CD8-positive, alpha-beta memory T cell (primary cell): ENCODE data around the gene MAGI2. TPM values are rescaled to one million over a fixed set of nuclear protein-coding genes. Genes with fewer than 3 reads are reported as not detected.

ENCODE experiments used
- CTCF ChIA-PET: fragments of 350-600 bp; sonication (Branson Sonifier 250); formaldehyde crosslinking; loops from one replicate; lab custom pipeline; 2021; ENCODE audit warnings: antibody characterized with exemption; lab: Charles Lee
- POLR2A ChIA-PET: fragments of 350-600 bp; sonication (Branson Sonifier 250); formaldehyde crosslinking; loops from one replicate; lab custom pipeline; 2021; ENCODE audit warnings: antibody characterized with exemption; lab: Charles Lee
- DNase-seq, 5 donors: peaks; one replicate each; pipeline versions ENCODE4 v3.0.0 to v3.0.0-alpha.2; 2020 to 2022; ENCODE audit warnings: mixed read lengths in 1 of 5
- H3K27ac ChIP-seq: one replicate; pipeline ENCODE4 v1.7.0; 2013; ENCODE audit warnings: low read depth, mild to moderate bottlenecking, low read length, moderate library complexity
- H3K27me3 ChIP-seq: 2 replicates; pipeline ENCODE4 v1.7.0; 2013; ENCODE audit warnings: low read length, mild to moderate bottlenecking; ENCODE audit not compliant: insufficient read depth, poor library complexity, severe bottlenecking
- H3K36me3 ChIP-seq: 2 replicates; pipeline ENCODE4 v1.7.0; 2013; ENCODE audit warnings: mild to moderate bottlenecking, low read length, moderate library complexity; ENCODE audit not compliant: insufficient read depth
- H3K4me1 ChIP-seq: 2 replicates; pipeline ENCODE4 v1.7.0; 2013; ENCODE audit warnings: mild to moderate bottlenecking, low read length, moderate library complexity; ENCODE audit not compliant: insufficient read depth
- H3K4me3 ChIP-seq: 2 replicates; pipeline ENCODE4 v1.7.0; 2013; ENCODE audit warnings: mild to moderate bottlenecking, low read length
- H3K9me3 ChIP-seq: 2 replicates; pipeline ENCODE4 v1.7.0; 2013; ENCODE audit warnings: mild to moderate bottlenecking, low read length
- H3K27ac Mint-ChIP-seq, 8 donors: one replicate each; pipeline ENCODE4 v1.8.0; 2020 to 2021; ENCODE audit warnings: mixed read lengths in 8 of 8, mild to moderate bottlenecking in 6 of 8, inconsistent platforms in 3 of 8, moderate library complexity in 3 of 8
- H3K27me3 Mint-ChIP-seq, 2 donors: one replicate each; pipeline ENCODE4 v1.8.0; 2020 to 2021; ENCODE audit warnings: mixed read lengths in 2 of 2, mild to moderate bottlenecking in 1 of 2, moderate library complexity in 1 of 2
- H3K36me3 Mint-ChIP-seq, 3 donors: one replicate each; pipeline ENCODE4 v1.8.0; 2020 to 2021; ENCODE audit warnings: mixed read lengths in 3 of 3, inconsistent platforms in 1 of 3, mild to moderate bottlenecking in 1 of 3
- H3K4me1 Mint-ChIP-seq, 3 donors: one replicate each; pipeline ENCODE4 v1.8.0; 2020 to 2021; ENCODE audit warnings: mixed read lengths in 3 of 3, inconsistent platforms in 1 of 3, mild to moderate bottlenecking in 1 of 3
- H3K4me3 Mint-ChIP-seq, 7 donors: one replicate each; pipeline ENCODE4 v1.8.0; 2020 to 2021; ENCODE audit warnings: mixed read lengths in 7 of 7, mild to moderate bottlenecking in 6 of 7, moderate library complexity in 4 of 7, inconsistent platforms in 2 of 7
- H3K9me3 Mint-ChIP-seq, 5 donors: one replicate each; pipeline ENCODE4 v1.8.0; 2020 to 2022; ENCODE audit warnings: mixed read lengths in 5 of 5, mild to moderate bottlenecking in 3 of 5, moderate library complexity in 2 of 5, inconsistent platforms in 1 of 5
- polyA plus RNA-seq: library from polyadenylated mRNA; unstranded; fragments of 300-500 nt; fragmentation: Illumina TruSeq; gene quantifications from one replicate; pipeline ENCODE4 v1.2.3, GENCODE V29; 2021
- total RNA-seq, 2 experiments: library from RNA; stranded (reverse); gene quantifications; one replicate each; pipeline ENCODE4 v1.2.3, GENCODE V29; 2021

The MAGI2 gene
- total and polyA plus RNA-seq, 3 experiments from 2014 or later: 0.26 to 0.33 TPM; not detected in 1

GRCh38 chr7:78095549-78095948 lies 1357.9 kb downstream of the MAGI2 start:
- H3K27ac ChIP-seq: no peak overlapping the region
- Mint-ChIP-seq H3K27ac (no peak overlapping the region), H3K36me3 (peaks cover 0 to 2% (median 0%) of the 10 kb centered on the region in 3 donors), H3K4me1 (no peaks in the 10 kb centered on the region), H3K9me3 (peaks cover 0 to 5% (median 0%) of the 10 kb centered on the region in 5 donors), H3K27me3 (peaks cover 2 to 33% of the 10 kb centered on the region in 2 donors), H3K4me3 (no peak overlapping the region)
- ChIA-PET CTCF (no interaction called here), POLR2A (no interaction called here)
- H3K36me3 ChIP-seq: no peaks in the 10 kb centered on the region
- no peak overlapping the region for H3K4me3 ChIP-seq
- no peaks in the 10 kb centered on the region for H3K4me1 ChIP-seq
- DNase-seq: no peak
- no peaks in the 10 kb centered on the region for H3K9me3 ChIP-seq
- no peaks in the 10 kb centered on the region for H3K27me3 ChIP-seq

DNA sequence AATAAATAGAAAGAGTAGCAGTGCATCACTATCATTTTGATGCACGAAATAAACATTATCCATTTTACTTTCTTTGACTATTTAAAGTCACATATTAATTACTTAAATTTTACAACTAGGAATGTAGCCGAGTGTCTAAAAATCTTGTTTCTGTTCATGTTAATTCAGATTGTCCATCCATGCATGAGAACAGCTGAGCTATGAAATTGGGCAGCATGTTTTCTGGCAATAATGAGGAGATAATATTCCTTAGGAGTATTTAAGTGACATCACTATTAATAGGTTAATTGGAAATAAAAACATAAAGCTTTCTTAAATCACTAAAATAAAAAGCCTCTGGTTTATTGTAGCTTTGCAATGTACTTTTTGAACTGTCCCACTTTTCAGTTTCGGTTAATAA lies 1361.1 kb downstream of the MAGI2 start:
- Histone ChIP-seq H3K9me3 (no peaks in the 10 kb centered on the region), H3K36me3 (no peaks in the 10 kb centered on the region), H3K27me3 (no peaks in the 10 kb centered on the region), H3K4me1 (no peaks in the 10 kb centered on the region), H3K4me3 (no peak overlapping the region), H3K27ac (no peak overlapping the region)
- H3K27me3 Mint-ChIP-seq: peaks cover 6 to 35% of the 10 kb centered on the region in 2 donors
- peaks cover 0 to 5% (median 0%) of the 10 kb centered on the region in 5 donors for H3K9me3 Mint-ChIP-seq
- CTCF ChIA-PET: no interaction called here
- no peak overlapping the region for H3K4me3 Mint-ChIP-seq
- H3K4me1 Mint-ChIP-seq: no peaks in the 10 kb centered on the region
- H3K27ac Mint-ChIP-seq: no peak overlapping the region
- POLR2A ChIA-PET: no interaction called here
- DNase-seq: no peak
- H3K36me3 Mint-ChIP-seq: peaks cover 0 to 2% (median 0%) of the 10 kb centered on the region in 3 donors

- peaks cover 0 to 3% (median 0%) of the 10 kb centered on the region in 5 donors for H3K9me3 Mint-ChIP-seq
- ChIA-PET POLR2A (no interaction called here), CTCF (no interaction called here)
- H3K27me3 Mint-ChIP-seq: peaks cover 4 to 27% of the 10 kb centered on the region in 2 donors
- H3K27ac Mint-ChIP-seq: no peak overlapping the region
- Histone ChIP-seq H3K27me3 (no peaks in the 10 kb centered on the region), H3K27ac (no peak overlapping the region), H3K9me3 (no peaks in the 10 kb centered on the region), H3K4me3 (no peak overlapping the region), H3K4me1 (no peaks in the 10 kb centered on the region), H3K36me3 (no peaks in the 10 kb centered on the region)
- H3K4me3 Mint-ChIP-seq: no peak overlapping the region
- H3K36me3 Mint-ChIP-seq: no peaks in the 10 kb centered on the region
- no peak for DNase-seq
- H3K4me1 Mint-ChIP-seq: no peaks in the 10 kb centered on the region
Observed at GRCh38 chr7:78090616-78091015, 1362.9 kb downstream of the MAGI2 start.

DNA sequence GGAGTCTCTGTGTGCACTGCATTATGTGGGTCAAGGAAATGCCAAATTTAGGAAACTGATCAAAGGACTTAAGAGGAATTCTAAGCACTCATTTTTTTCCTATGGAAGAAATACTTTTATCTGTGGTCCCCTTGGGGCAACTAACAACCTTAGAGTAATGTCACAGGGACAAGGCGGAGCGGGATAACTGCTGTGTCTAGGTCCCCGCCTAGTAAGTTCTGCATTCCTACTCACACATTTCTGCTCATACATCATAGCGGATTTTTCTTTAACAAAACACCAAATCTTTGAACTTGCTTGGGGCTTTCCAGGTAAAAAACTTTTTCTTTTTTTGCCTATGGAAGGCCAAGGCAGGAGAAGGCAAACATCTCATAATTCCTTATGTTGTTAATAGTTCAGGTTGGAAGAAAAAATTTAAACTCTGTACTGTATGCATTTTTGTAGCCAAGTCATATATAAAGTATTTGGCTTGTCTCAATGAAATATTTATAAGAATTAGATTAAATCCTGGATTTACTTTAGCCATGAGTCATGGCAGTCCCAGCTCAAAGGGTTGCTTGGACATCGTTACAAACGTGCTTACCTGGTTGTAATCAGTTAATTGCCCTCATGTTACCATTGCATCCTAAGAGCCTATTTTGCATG lies 1369.9 kb downstream of the MAGI2 start:
- Histone ChIP-seq H3K27ac (no peak overlapping the region), H3K36me3 (no peaks in the 10 kb centered on the region), H3K9me3 (no peaks in the 10 kb centered on the region), H3K4me1 (no peaks in the 10 kb centered on the region), H3K4me3 (no peak overlapping the region), H3K27me3 (no peaks in the 10 kb centered on the region)
- peaks cover 7 to 27% of the 10 kb centered on the region in 2 donors for H3K27me3 Mint-ChIP-seq
- ChIA-PET POLR2A (no interaction called here), CTCF (no interaction called here)
- DNase-seq: no peak
- no peaks in the 10 kb centered on the region for H3K36me3 Mint-ChIP-seq
- no peaks in the 10 kb centered on the region for H3K9me3 Mint-ChIP-seq
- H3K4me3 Mint-ChIP-seq: no peak overlapping the region
- H3K4me1 Mint-ChIP-seq: no peaks in the 10 kb centered on the region
- no peak overlapping the region for H3K27ac Mint-ChIP-seq

DNA sequence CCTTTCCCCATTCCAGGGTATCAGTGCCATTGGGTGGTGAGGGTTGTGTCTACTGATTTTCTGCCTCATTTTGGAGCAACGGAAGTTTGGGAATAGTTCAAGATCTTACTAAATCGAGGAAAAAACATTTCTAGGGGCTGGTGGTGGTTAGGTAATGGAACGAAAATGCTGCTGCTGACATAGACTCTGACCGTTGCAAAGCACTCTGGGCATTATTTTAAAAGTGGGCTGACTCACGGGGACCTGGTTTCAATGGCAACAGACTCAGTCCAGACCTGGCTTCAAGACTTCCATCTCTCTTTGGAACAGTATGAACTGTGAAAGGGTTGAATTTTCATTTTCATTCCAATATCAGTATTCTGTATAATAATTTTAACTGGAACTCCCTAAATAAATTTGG lies 1370.9 kb downstream of the MAGI2 start:
- Mint-ChIP-seq H3K36me3 (no peaks in the 10 kb centered on the region), H3K4me3 (no peak overlapping the region), H3K9me3 (no peaks in the 10 kb centered on the region), H3K27me3 (peaks cover 4 to 27% of the 10 kb centered on the region in 2 donors), H3K4me1 (no peaks in the 10 kb centered on the region), H3K27ac (no peak overlapping the region)
- POLR2A ChIA-PET: no interaction called here
- Histone ChIP-seq H3K4me1 (no peaks in the 10 kb centered on the region), H3K27me3 (no peaks in the 10 kb centered on the region), H3K36me3 (no peaks in the 10 kb centered on the region), H3K27ac (no peak overlapping the region), H3K9me3 (no peaks in the 10 kb centered on the region), H3K4me3 (no peak overlapping the region)
- CTCF ChIA-PET: no interaction called here
- no peak for DNase-seq

DNA sequence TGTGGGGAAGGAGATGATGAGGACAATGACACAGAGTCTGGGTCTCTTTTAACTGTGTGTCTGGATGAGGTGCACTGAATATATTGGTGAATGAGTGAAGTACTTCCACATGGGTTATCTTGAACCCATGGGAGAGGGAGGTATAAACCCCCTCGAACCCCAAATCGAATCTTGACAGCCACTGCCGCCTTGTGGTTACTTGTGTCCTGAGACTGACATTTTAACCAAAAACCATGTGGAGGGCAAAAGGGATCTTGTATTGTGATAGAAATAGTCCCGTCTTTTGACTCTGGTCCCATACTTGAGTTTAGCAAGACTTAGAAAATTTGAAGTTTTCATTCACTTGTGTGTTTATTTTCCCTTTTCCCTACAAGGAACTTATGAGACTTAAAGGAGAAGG lies 1371.6 kb downstream of the MAGI2 start:
- ChIA-PET POLR2A (no interaction called here), CTCF (no interaction called here)
- Histone ChIP-seq H3K4me3 (no peak overlapping the region), H3K36me3 (no peaks in the 10 kb centered on the region), H3K27ac (no peak overlapping the region), H3K27me3 (no peaks in the 10 kb centered on the region), H3K9me3 (no peaks in the 10 kb centered on the region), H3K4me1 (no peaks in the 10 kb centered on the region)
- Mint-ChIP-seq H3K9me3 (no peaks in the 10 kb centered on the region), H3K27me3 (peaks cover 3 to 25% of the 10 kb centered on the region in 2 donors), H3K36me3 (no peaks in the 10 kb centered on the region), H3K4me1 (no peaks in the 10 kb centered on the region), H3K27ac (no peak overlapping the region), H3K4me3 (no peak overlapping the region)
- no peak for DNase-seq

- H3K4me3 Mint-ChIP-seq: no peak overlapping the region
- H3K27me3 Mint-ChIP-seq: peaks cover 3 to 23% of the 10 kb centered on the region in 2 donors
- no peaks in the 10 kb centered on the region for H3K27me3 ChIP-seq
- H3K27ac Mint-ChIP-seq: no peak overlapping the region
- H3K4me1 ChIP-seq: no peaks in the 10 kb centered on the region
- H3K9me3 ChIP-seq: no peaks in the 10 kb centered on the region
- no peaks in the 10 kb centered on the region for H3K4me1 Mint-ChIP-seq
- no peaks in the 10 kb centered on the region for H3K36me3 ChIP-seq
- no peaks in the 10 kb centered on the region for H3K36me3 Mint-ChIP-seq
- no peaks in the 10 kb centered on the region for H3K9me3 Mint-ChIP-seq
- no peak overlapping the region for H3K4me3 ChIP-seq
- CTCF ChIA-PET: no interaction called here
- no peak overlapping the region for H3K27ac ChIP-seq
- POLR2A ChIA-PET: no interaction called here
- DNase-seq: no peak
Observed at GRCh38 chr7:78081344-78081743, 1372.1 kb downstream of the MAGI2 start.

DNA sequence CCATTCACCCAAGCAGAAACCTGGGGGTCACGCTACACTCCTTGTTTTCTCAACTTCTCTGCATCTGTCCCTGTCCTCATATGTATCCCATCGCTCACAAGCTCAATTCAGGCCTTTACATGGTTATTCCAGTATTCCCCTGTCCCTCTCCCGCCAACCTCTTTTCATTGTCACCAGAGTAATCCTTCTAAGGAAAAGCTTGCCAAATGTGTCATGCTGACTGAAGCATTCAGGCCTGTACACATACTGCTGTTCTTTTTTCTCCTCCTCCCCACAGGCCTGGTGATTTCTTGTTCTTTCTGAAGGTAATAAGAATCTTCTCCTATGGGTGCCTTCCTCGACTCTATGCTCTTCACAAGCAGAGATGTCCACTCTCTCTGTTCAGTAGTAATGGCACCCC lies 1372.7 kb downstream of the MAGI2 start:
- peaks cover 3 to 21% of the 10 kb centered on the region in 2 donors for H3K27me3 Mint-ChIP-seq
- ChIA-PET CTCF (no interaction called here), POLR2A (no interaction called here)
- H3K4me1 Mint-ChIP-seq: no peaks in the 10 kb centered on the region
- H3K4me3 Mint-ChIP-seq: no peak overlapping the region
- Histone ChIP-seq H3K4me3 (no peak overlapping the region), H3K9me3 (no peaks in the 10 kb centered on the region), H3K27ac (no peak overlapping the region), H3K27me3 (no peaks in the 10 kb centered on the region), H3K36me3 (no peaks in the 10 kb centered on the region), H3K4me1 (no peaks in the 10 kb centered on the region)
- H3K27ac Mint-ChIP-seq: no peak overlapping the region
- DNase-seq: no peak
- H3K9me3 Mint-ChIP-seq: no peaks in the 10 kb centered on the region
- no peaks in the 10 kb centered on the region for H3K36me3 Mint-ChIP-seq
